WTC11 (cell line): ENCODE results near the gene C4BPB.

Source experiments
- AFF4 ChIP-seq: sonication (generic); formaldehyde crosslinking; IDR thresholded peaks from 2 replicates; pipeline ENCODE4 v1.8.1; 2023; ENCODE audit warnings: mild to moderate bottlenecking, missing genetic modification reagents, borderline replicate concordance
- ARID4B ChIP-seq: sonication (generic); formaldehyde crosslinking; IDR thresholded peaks from 2 replicates; pipeline ENCODE4 v1.8.0; 2023; ENCODE audit warnings: missing genetic modification reagents, mild to moderate bottlenecking, borderline replicate concordance
- ATF3 ChIP-seq: sonication (generic); formaldehyde crosslinking; conservative IDR thresholded peaks from 2 replicates; pipeline ENCODE4 v1.8.1; 2022; ENCODE audit warnings: mild to moderate bottlenecking, missing genetic modification reagents
- CTCF ChIP-seq: fragments of 200-600 bp; IDR thresholded peaks from 2 replicates; pipeline ENCODE4 v1.8.0; 2022; ENCODE audit warnings: antibody characterized with exemption
- FOXP1 ChIP-seq: sonication (generic); formaldehyde crosslinking; IDR thresholded peaks from 2 replicates; pipeline ENCODE4 v1.8.0; 2022; ENCODE audit warnings: missing genetic modification reagents, mild to moderate bottlenecking, moderate library complexity, borderline replicate concordance
- GRHL2 ChIP-seq: fragments of 250-450 bp; sonication (Bioruptor Pico); IDR thresholded peaks from 2 replicates; pipeline ENCODE4 v1.8.0; 2022; ENCODE audit warnings: mild to moderate bottlenecking, moderate library complexity; ENCODE audit not compliant: insufficient replicate concordance, severe bottlenecking
- HMGXB4 ChIP-seq: sonication (generic); formaldehyde crosslinking; IDR thresholded peaks from 2 replicates; pipeline ENCODE4 v1.8.1; 2023; ENCODE audit warnings: mild to moderate bottlenecking, moderate library complexity, missing genetic modification reagents
- NFYB ChIP-seq: sonication (generic); formaldehyde crosslinking; conservative IDR thresholded peaks from 2 replicates; pipeline ENCODE4 v1.8.0; 2022; ENCODE audit warnings: low read depth, missing genetic modification reagents
- SMAD4 ChIP-seq: sonication (generic); formaldehyde crosslinking; IDR thresholded peaks from 2 replicates; pipeline ENCODE4 v1.8.0; 2022; ENCODE audit warnings: mild to moderate bottlenecking, missing genetic modification reagents
- SP1 ChIP-seq: sonication (generic); formaldehyde crosslinking; conservative IDR thresholded peaks from 2 replicates; pipeline ENCODE4 v1.8.1; 2022; ENCODE audit warnings: missing genetic modification reagents
- TEAD4 ChIP-seq: sonication (generic); formaldehyde crosslinking; IDR thresholded peaks from 2 replicates; pipeline ENCODE4 v1.8.0; 2022; ENCODE audit warnings: mild to moderate bottlenecking, missing genetic modification reagents
- USF1 ChIP-seq: sonication (generic); formaldehyde crosslinking; IDR thresholded peaks from 2 replicates; pipeline ENCODE4 v1.8.0; 2022; ENCODE audit warnings: mild to moderate bottlenecking, missing genetic modification reagents

GRCh38 chr1:207055386-207056001 lies 33.2 kb upstream of the C4BPB start:
- TF ChIP-seq HMGXB4 (no peak), CTCF (no peak), GRHL2 (CRISPR knock-in tag) (no peak), AFF4 (no peak), NFYB (CRISPR knock-in tag) (no peak), ATF3 (CRISPR knock-in tag) (no peak), ARID4B (CRISPR knock-in tag) (no peak), SP1 (no peak), USF1 (no peak), TEAD4 (CRISPR knock-in tag) (no peak), FOXP1 (CRISPR knock-in tag) (no peak), SMAD4 (CRISPR knock-in tag) (no peak)
